Measurements from ENCODE around the gene PCED1B.

DNA sequence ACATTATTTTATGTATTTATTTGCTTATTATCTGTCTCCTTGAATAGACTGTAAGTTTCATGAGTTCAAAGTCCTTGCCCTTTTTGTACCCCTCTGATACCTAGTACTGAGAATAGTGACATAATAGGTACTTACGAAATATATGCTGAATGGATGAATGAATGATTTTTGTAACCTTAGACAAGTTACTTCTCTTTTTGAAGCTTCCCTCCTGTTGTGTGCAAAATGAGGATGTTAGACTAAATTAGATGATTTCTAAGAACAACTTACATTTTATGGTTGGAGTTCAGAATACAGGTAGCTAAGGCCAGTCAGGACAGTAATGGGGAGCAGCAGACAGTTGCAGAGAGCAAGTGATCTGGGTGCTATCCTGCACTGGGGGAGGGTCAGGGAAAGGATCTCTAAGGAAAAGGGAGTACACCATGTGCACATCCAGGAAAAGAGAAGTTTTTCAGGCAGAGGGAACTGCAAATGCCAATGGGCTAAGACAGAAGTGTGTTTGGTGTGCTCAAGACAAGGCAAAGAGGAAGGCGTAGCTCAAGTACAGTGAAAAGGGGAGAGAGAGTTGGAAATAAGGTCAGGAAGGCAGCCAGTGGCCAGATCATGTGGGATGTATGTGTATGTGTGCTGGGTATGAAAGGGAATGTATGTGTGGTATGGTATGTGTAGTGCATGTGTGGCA is 59.7 kb downstream of the PCED1B start:
- TF ChIP-seq, protein P1, sequence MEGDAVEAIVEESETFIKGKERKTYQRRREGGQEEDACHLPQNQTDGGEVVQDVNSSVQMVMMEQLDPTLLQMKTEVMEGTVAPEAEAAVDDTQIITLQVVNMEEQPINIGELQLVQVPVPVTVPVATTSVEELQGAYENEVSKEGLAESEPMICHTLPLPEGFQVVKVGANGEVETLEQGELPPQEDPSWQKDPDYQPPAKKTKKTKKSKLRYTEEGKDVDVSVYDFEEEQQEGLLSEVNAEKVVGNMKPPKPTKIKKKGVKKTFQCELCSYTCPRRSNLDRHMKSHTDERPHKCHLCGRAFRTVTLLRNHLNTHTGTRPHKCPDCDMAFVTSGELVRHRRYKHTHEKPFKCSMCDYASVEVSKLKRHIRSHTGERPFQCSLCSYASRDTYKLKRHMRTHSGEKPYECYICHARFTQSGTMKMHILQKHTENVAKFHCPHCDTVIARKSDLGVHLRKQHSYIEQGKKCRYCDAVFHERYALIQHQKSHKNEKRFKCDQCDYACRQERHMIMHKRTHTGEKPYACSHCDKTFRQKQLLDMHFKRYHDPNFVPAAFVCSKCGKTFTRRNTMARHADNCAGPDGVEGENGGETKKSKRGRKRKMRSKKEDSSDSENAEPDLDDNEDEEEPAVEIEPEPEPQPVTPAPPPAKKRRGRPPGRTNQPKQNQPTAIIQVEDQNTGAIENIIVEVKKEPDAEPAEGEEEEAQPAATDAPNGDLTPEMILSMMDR (IDR thresholded peaks at IDR 0.05; ENCODE audit: insufficient read depth, low read length, poor library complexity, severe bottlenecking): no peak
- TF ChIP-seq EZH2phosphoT487 (conservative IDR thresholded peaks at IDR 0.05; ENCODE audit: low read length): no peak
